K562 (cell line): ENCODE measurements around the gene MAST1. TPM values are rescaled to one million over a fixed set of nuclear protein-coding genes. Genes with fewer than 3 reads are reported as not detected.
A peak's percentile ranks its signal among the peaks of the same experiment; 100 is the strongest.

ENCODE experiments used
- ATAC-seq: fragments of 200-7000 bp; cut with Tn5 transposase; 3 replicates; pipeline ENCODE4 v1.9.1; 2020; ENCODE audit warnings: moderate library complexity
- BruUV-seq: library from RNA; stranded (reverse); fragments of 400-500 nt; replicated peaks from 2 replicates; lab custom pipeline; 2021; lab: Mats Ljungman, UMichigan
- CTCF ChIA-PET: fragments of 300-600 bp; formaldehyde crosslinking; extraction: SDS; loops from one replicate; lab custom pipeline; 2021; ENCODE audit warnings: low intra/inter-chr PET ratio; lab: Yijun Ruan, JAX
- POLR2A ChIA-PET: fragments of 300-600, 350-650 bp; sonication (Branson Sonifier 250); formaldehyde crosslinking; extraction: SDS; loops from one replicate; lab custom pipeline; 2021; ENCODE audit warnings: antibody characterized with exemption, inconsistent platforms; lab: Yijun Ruan, JAX
- DNase-seq, 4 experiments: peaks; one replicate each; pipeline versions ENCODE4 v3.0.0 to v3.0.0-alpha.2; 2011 to 2018; ENCODE audit warnings: low spot score in 3 of 4, mixed read lengths in 3 of 4; ENCODE audit errors: extremely low read depth in 1 of 4
- FAIRE-seq: peaks from 2 replicates; lab custom pipeline; 2011; peaks lifted over from hg19 to GRCh38; lab: Jason Lieb, UNC
- H2AFZ ChIP-seq: 2 replicates; pipeline ENCODE4 v1.6.0; 2011; ENCODE audit warnings: low read depth, low read length, control low read depth, inconsistent platforms
- H3K27ac ChIP-seq: fragments of 200-600 bp; 3 replicates; pipeline ENCODE4 v1.8.0; 2011; ENCODE audit warnings: low read depth, mild to moderate bottlenecking, control low read depth, inconsistent platforms, low read length, moderate library complexity, mixed read lengths; ENCODE audit errors: extremely low read depth
- H3K27me3 ChIP-seq, 2 experiments: fragments of 300-600 bp in 1 of 2; 2 replicates in 1 of 2; 3 replicates in 1 of 2; pipeline versions ENCODE4 v1.6.0 to v1.8.0; 2011; ENCODE audit warnings: inconsistent platforms in 2 of 2, low read length in 2 of 2, mild to moderate bottlenecking in 1 of 2, mixed read lengths in 1 of 2, moderate library complexity in 1 of 2; ENCODE audit not compliant: control insufficient read depth in 2 of 2, insufficient read depth in 2 of 2
- H3K36me3 ChIP-seq: fragments of 300-600 bp; 3 replicates; pipeline ENCODE4 v1.8.0; 2011; ENCODE audit warnings: mild to moderate bottlenecking, low read length, inconsistent platforms; ENCODE audit not compliant: control insufficient read depth, insufficient read depth
- H3K4me1 ChIP-seq, 2 experiments: fragments of 200-600 bp in 1 of 2; replicated peaks in 1 of 2; 2 replicates in 1 of 2; 3 replicates in 1 of 2; pipeline versions ENCODE4 v1.5.1 to v1.8.0; 2011; ENCODE audit warnings: inconsistent platforms in 2 of 2, low read length in 2 of 2, mild to moderate bottlenecking in 1 of 2, mixed read lengths in 1 of 2, moderate library complexity in 1 of 2; ENCODE audit not compliant: control insufficient read depth in 2 of 2, insufficient read depth in 2 of 2
- H3K4me2 ChIP-seq: 2 replicates; pipeline ENCODE4 v1.6.1; 2011; ENCODE audit warnings: low read length, control low read depth, inconsistent platforms, mixed read lengths; ENCODE audit not compliant: insufficient read depth
- H3K4me3 ChIP-seq: fragments of 200-600 bp; sonication (generic), shearing (Covaris generic); 2 replicates; pipeline ENCODE4 v1.5.1; 2016; ENCODE audit warnings: control low read depth, inconsistent platforms
- H3K79me2 ChIP-seq: fragments of 200-600 bp; 3 replicates; pipeline ENCODE4 v1.8.0; 2011; ENCODE audit warnings: low read length, inconsistent platforms; ENCODE audit not compliant: control insufficient read depth, insufficient read depth
- H3K9ac ChIP-seq, 2 experiments: 2 replicates each; pipeline versions ENCODE4 v1.6.0 to v1.6.1; 2011; ENCODE audit warnings: low read depth in 2 of 2, low read length in 2 of 2, control low read depth in 1 of 2, inconsistent platforms in 1 of 2, mild to moderate bottlenecking in 1 of 2, mixed read lengths in 1 of 2; ENCODE audit not compliant: insufficient read depth in 1 of 2
- H3K9me1 ChIP-seq: one replicate; pipeline ENCODE4 v1.6.0; 2011; ENCODE audit warnings: inconsistent platforms, mild to moderate bottlenecking, low read length, moderate library complexity; ENCODE audit not compliant: control insufficient read depth, insufficient read depth
- H3K9me3 ChIP-seq: replicated peaks from 2 replicates; pipeline ENCODE4 v1.5.1; 2011; ENCODE audit warnings: low read depth, low read length, inconsistent platforms; ENCODE audit not compliant: control insufficient read depth, insufficient read depth
- H4K20me1 ChIP-seq: replicated peaks from 2 replicates; pipeline ENCODE4 v1.6.1; 2011; ENCODE audit warnings: low read length, inconsistent platforms, mixed read lengths; ENCODE audit not compliant: control insufficient read depth, insufficient read depth
- CREB5 ChIP-seq: fragments of 250-450 bp; sonication (Bioruptor Pico); IDR thresholded peaks from 2 replicates; pipeline ENCODE4 v1.5.0; 2020; ENCODE audit warnings: mild to moderate bottlenecking
- CTBP1 ChIP-seq: fragments of 450-650 bp; IDR thresholded peaks from 2 replicates; pipeline ENCODE4 v1.6.1; 2016; ENCODE audit warnings: borderline replicate concordance
- ELF2 ChIP-seq: fragments of 250-450 bp; sonication (Bioruptor Pico); IDR thresholded peaks from 2 replicates; pipeline ENCODE4 v1.5.0; 2021; ENCODE audit warnings: mild to moderate bottlenecking
- POLR2AphosphoS5 ChIP-seq: IDR thresholded peaks from 2 replicates; pipeline ENCODE4 v1.6.1; 2011; ENCODE audit warnings: mild to moderate bottlenecking, low read depth, low read length, moderate library complexity; ENCODE audit not compliant: control insufficient read depth, insufficient read depth
- PYGO2 ChIP-seq: fragments of 450-650 bp; IDR thresholded peaks from 2 replicates; pipeline ENCODE4 v1.6.1; 2016; ENCODE audit warnings: mild to moderate bottlenecking, missing genetic modification characterization, moderate library complexity, missing compliant biosample characterization
- TFAP4 ChIP-seq: sonication (generic); formaldehyde crosslinking; IDR thresholded peaks from 2 replicates; pipeline ENCODE4 v1.8.0; 2022; ENCODE audit warnings: missing genetic modification reagents, mild to moderate bottlenecking, moderate library complexity, borderline replicate concordance
- ZNF740 ChIP-seq, 3 experiments: fragments of 200-800 bp in 1 of 3; sonication (Bioruptor generic) in 1 of 3; sonication (generic) in 1 of 3; formaldehyde crosslinking in 1 of 3; IDR thresholded peaks; 2 replicates each; pipeline versions ENCODE4 v1.6.1 to v1.8.0; 2016 to 2022; ENCODE audit warnings: mild to moderate bottlenecking in 2 of 3, missing compliant biosample characterization in 2 of 3, missing genetic modification characterization in 2 of 3, missing genetic modification reagents in 1 of 3
- WGBS: fragments of 100-300 bp; shearing (Covaris generic); methylation state at CpG from one replicate; pipeline ENCODE4 v1.1.6; 2016; ENCODE audit warnings: low coverage, mixed read lengths; ENCODE audit not compliant: insufficient coverage; ENCODE audit errors: missing lambda C conversion rate; 5-methylcytosine and 5-hydroxymethylcytosine counted together
- in situ Hi-C: fragments of 300-500 bp; cut with MboI; formaldehyde crosslinking; loops from 4 replicates; pipeline ENCODE4 v1.15.0; 2018; ENCODE audit warnings: inconsistent platforms, mixed read lengths
- intact Hi-C: fragments of 100-400 bp; cut with micrococcal nuclease; formaldehyde crosslinking; loops from 2 replicates; pipeline ENCODE4 v1.14.2; 2022
- polyA plus RNA-seq, 8 experiments: library from polyadenylated mRNA; depleted of rRNA in 4 of 8; stranded (reverse) in 5 of 8; unstranded in 3 of 8; fragments of >200 nt; fragmentation: Nextera tagmentation in 2 of 8; fragmentation: Illumina TruSeq in 1 of 8; extraction: Ambion mirVana in 2 of 8; extraction: Trizol in 1 of 8; gene quantifications; 2 replicates each; pipeline versions ENCODE4 v1.2.1 to v1.2.3, GENCODE V29; 2011 to 2014; ENCODE audit warnings: inconsistent platforms in 1 of 8, missing spikeins in 1 of 8
- total RNA-seq, 7 experiments: library from RNA; depleted of rRNA in 6 of 7; stranded (reverse); fragments of >200 nt in 6 of 7; fragmentation: Illumina TruSeq in 2 of 7; extraction: Trizol in 2 of 7; gene quantifications; 2 replicates each; pipeline versions ENCODE4 v1.2.1 to v1.2.3, GENCODE V29; 2011 to 2021; ENCODE audit warnings: low replicate concordance in 1 of 7

Gene MAST1
- total and polyA plus RNA-seq, 9 of the 15 experiments (the other 6 are each of a cell fraction or from before 2014, with no cell fraction given), result 0.48 to 10.3 (median 3.9) TPM

GRCh38 chr19:12865746-12866415 is 27.6 kb downstream of the MAST1 start:
- Histone ChIP-seq H3K79me2 (no peaks in the 10 kb centered on the region), H4K20me1 (no peaks in the 10 kb centered on the region; the same call in 1 of the 2 replicates), H3K27me3 (no peaks in the 10 kb centered on the region), H3K4me1 (peaks cover 8 to 38% of the 10 kb centered on the region in 2 experiments; a peak in 4 of 5 replicates), H3K9ac (no peak overlapping the region), H3K4me2 (no peak overlapping the region), H3K4me3 (no peak overlapping the region), H3K9me1 (no peaks in the 10 kb centered on the region), H3K27ac (no peak overlapping the region), H3K9me3 (no peaks in the 10 kb centered on the region), H2AFZ (no peak overlapping the region), H3K36me3 (no peaks in the 10 kb centered on the region)
- CTCF ChIA-PET, result no interaction called here
- no peak for ATAC-seq
- FAIRE-seq, result no peak
- TF ChIP-seq TFAP4 (CRISPR knock-in tag) (peak; percentile 48; the same call in 1 of the 2 replicates), CREB5 (CRISPR knock-in tag) (no peak), PYGO2 (no peak), ZNF740 (CRISPR knock-in tag; IDR thresholded peaks at IDR 0.05) (no peak), ZNF740 (tag; IDR thresholded peaks at IDR 0.05) (no peak), POLR2AphosphoS5 (no peak), CTBP1 (no peak), ELF2 (no peak)
- intact Hi-C loops, result no loop called here
- POLR2A ChIA-PET, result interaction anchor here (0.9 to 1.5 kb wide), 2 partner anchors 12 to 19 kb away, joined by 3 to 4 read pairs; no protein-coding TSS in a partner anchor
- in situ Hi-C loops, result no loop called here
- WGBS, result 66% methylated on average over 15 of the region's 19 CpGs
- BruUV-seq, result no TSS peak
- no peak for DNase-seq
